Measurements from ENCODE around the gene CORO2A. TPM values are rescaled to one million over a fixed set of nuclear protein-coding genes. Genes with fewer than 3 reads are reported as not detected.
A peak's percentile ranks its signal among the peaks of the same experiment; 100 is the strongest.

The CORO2A gene
- total RNA-seq, 1 experiment from 2014 or later = 32.5 TPM

DNA sequence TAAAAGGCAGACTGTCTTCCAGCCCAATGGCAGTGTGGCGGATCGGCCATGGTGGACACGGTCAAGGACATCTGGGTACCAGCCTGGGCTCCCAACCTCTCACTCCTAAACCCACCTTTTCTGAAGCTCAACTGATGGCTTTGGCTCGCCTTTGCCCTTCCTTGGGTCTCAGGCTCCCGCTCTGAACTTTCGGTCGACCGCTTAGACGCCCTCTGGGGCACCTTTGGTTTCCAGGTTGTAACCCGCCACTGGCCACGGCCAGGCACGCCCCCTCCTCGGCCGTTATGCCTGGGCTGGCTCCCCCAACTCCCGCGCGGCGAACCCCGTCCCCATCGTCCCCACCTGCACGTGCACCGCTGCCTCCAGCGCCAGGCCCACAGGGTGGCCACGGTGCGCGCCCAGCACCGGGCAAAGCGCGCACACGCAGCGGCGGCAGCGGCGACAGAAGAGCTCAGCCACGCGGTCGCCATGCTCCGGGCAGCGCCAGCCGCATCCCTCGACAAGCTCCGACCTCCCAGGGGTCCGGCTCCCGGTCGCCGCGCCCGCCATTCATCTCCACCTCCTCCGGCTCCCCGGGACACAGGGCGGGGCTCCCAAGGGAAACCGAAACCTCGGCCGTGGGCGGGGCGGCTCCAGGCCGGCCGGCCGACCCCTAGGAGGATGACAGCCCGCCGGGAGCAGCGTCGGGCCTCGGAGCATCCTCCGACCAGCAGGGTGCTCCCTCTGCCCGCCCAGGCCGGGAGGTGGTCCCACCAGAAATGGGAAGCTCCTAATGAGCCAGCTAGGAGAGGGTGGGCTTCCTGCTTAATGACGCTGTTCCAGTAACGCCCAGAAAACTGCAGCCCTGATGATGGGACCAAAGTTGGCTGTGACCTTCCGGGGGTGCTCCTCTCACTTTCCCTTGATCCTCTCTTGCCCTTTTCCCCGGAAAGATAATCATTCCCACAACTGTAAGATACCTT lies 73.5 kb downstream of the CORO2A start, which contains the start of gene TRIM14 (continued):
- peak; percentile 68; the same call in 1 of the 2 replicates for TF ChIP-seq PRDM15 (CRISPR knock-in tag; IDR thresholded peaks at IDR 0.05)
- no peak for TF ChIP-seq ATF2 (CRISPR knock-in tag; IDR thresholded peaks at IDR 0.05; ENCODE audit: borderline replicate concordance, low read depth)
- TF ChIP-seq TP53 (CRISPR knock-in tag; IDR thresholded peaks at IDR 0.05) = peak; percentile 95
- no peak for TF ChIP-seq ATF6 (CRISPR knock-in tag; IDR thresholded peaks at IDR 0.05)
- 0 out of 2 replicates have a peak, but pooled peaks have one; percentile 36 for TF ChIP-seq ZNF121 (CRISPR knock-in tag; IDR thresholded peaks at IDR 0.05)
- peak; percentile 90 for TF ChIP-seq FOXP4 (CRISPR knock-in tag; IDR thresholded peaks at IDR 0.05)
- TF ChIP-seq OVOL2 (CRISPR knock-in tag; IDR thresholded peaks at IDR 0.05; ENCODE audit: borderline replicate concordance) = no peak
- TF ChIP-seq, protein P1, sequence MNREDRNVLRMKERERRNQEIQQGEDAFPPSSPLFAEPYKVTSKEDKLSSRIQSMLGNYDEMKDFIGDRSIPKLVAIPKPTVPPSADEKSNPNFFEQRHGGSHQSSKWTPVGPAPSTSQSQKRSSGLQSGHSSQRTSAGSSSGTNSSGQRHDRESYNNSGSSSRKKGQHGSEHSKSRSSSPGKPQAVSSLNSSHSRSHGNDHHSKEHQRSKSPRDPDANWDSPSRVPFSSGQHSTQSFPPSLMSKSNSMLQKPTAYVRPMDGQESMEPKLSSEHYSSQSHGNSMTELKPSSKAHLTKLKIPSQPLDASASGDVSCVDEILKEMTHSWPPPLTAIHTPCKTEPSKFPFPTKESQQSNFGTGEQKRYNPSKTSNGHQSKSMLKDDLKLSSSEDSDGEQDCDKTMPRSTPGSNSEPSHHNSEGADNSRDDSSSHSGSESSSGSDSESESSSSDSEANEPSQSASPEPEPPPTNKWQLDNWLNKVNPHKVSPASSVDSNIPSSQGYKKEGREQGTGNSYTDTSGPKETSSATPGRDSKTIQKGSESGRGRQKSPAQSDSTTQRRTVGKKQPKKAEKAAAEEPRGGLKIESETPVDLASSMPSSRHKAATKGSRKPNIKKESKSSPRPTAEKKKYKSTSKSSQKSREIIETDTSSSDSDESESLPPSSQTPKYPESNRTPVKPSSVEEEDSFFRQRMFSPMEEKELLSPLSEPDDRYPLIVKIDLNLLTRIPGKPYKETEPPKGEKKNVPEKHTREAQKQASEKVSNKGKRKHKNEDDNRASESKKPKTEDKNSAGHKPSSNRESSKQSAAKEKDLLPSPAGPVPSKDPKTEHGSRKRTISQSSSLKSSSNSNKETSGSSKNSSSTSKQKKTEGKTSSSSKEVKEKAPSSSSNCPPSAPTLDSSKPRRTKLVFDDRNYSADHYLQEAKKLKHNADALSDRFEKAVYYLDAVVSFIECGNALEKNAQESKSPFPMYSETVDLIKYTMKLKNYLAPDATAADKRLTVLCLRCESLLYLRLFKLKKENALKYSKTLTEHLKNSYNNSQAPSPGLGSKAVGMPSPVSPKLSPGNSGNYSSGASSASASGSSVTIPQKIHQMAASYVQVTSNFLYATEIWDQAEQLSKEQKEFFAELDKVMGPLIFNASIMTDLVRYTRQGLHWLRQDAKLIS (CRISPR knock-in tag; IDR thresholded peaks at IDR 0.05; ENCODE audit: borderline replicate concordance) = peak; percentile 73; the same call in 1 of the 2 replicates
- TF ChIP-seq ESRRA (CRISPR knock-in tag; IDR thresholded peaks at IDR 0.05; ENCODE audit: borderline replicate concordance) = peak; percentile 93
- no peak; the same call in 1 of the 2 replicates for TF ChIP-seq KAT7 (CRISPR knock-in tag; IDR thresholded peaks at IDR 0.05; ENCODE audit: borderline replicate concordance)
- TF ChIP-seq AR (CRISPR knock-in tag; IDR thresholded peaks at IDR 0.05) = no peak
- no peak for TF ChIP-seq CDX4 (CRISPR knock-in tag; IDR thresholded peaks at IDR 0.05; ENCODE audit: borderline replicate concordance)
- no peak for TF ChIP-seq RORB (CRISPR knock-in tag; IDR thresholded peaks at IDR 0.05)
- TF ChIP-seq, protein P2, sequence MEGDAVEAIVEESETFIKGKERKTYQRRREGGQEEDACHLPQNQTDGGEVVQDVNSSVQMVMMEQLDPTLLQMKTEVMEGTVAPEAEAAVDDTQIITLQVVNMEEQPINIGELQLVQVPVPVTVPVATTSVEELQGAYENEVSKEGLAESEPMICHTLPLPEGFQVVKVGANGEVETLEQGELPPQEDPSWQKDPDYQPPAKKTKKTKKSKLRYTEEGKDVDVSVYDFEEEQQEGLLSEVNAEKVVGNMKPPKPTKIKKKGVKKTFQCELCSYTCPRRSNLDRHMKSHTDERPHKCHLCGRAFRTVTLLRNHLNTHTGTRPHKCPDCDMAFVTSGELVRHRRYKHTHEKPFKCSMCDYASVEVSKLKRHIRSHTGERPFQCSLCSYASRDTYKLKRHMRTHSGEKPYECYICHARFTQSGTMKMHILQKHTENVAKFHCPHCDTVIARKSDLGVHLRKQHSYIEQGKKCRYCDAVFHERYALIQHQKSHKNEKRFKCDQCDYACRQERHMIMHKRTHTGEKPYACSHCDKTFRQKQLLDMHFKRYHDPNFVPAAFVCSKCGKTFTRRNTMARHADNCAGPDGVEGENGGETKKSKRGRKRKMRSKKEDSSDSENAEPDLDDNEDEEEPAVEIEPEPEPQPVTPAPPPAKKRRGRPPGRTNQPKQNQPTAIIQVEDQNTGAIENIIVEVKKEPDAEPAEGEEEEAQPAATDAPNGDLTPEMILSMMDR (IDR thresholded peaks at IDR 0.05) = no peak
- TF ChIP-seq, protein P3, sequence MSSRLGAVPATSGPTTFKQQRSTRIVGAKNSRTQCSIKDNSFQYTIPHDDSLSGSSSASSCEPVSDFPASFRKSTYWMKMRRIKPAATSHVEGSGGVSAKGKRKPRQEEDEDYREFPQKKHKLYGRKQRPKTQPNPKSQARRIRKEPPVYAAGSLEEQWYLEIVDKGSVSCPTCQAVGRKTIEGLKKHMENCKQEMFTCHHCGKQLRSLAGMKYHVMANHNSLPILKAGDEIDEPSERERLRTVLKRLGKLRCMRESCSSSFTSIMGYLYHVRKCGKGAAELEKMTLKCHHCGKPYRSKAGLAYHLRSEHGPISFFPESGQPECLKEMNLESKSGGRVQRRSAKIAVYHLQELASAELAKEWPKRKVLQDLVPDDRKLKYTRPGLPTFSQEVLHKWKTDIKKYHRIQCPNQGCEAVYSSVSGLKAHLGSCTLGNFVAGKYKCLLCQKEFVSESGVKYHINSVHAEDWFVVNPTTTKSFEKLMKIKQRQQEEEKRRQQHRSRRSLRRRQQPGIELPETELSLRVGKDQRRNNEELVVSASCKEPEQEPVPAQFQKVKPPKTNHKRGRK (CRISPR knock-in tag; IDR thresholded peaks at IDR 0.05; ENCODE audit: borderline replicate concordance) = no peak
